NCI-H82 treated with DMSO at 0.1 percent for 48 hours (cell line): ENCODE data around the gene ADCY9.
"Not testable (repeated sequence)": the region's sequence is repeated elsewhere in the genome, so short reads cannot be mapped to it uniquely, and the experiment has no call there.

Experiments used
- DNase-seq: peaks from one replicate; lab custom pipeline; 2025; ENCODE audit not compliant: unreplicated experiment; lab: John Stamatoyannopoulos, UW

The ADCY9 gene

GRCh38 chr16:4071686-4072561 lies 44.3 kb downstream of the ADCY9 start:
- DNase-seq: no peak

- no peak for DNase-seq
These were observed 45.3 kb downstream of the ADCY9 start for GRCh38 chr16:4070936-4071335.

- DNase-seq: no peak
These were observed 48.8 kb downstream of the ADCY9 start for GRCh38 chr16:4067262-4068001.

GRCh38 chr16:4064950-4065352 lies 51.3 kb downstream of the ADCY9 start:
- no peak for DNase-seq

- DNase-seq: no peak
These were observed 53.9 kb downstream of the ADCY9 start for GRCh38 chr16:4062212-4062802.

GRCh38 chr16:4060823-4061222 lies 55.4 kb downstream of the ADCY9 start:
- DNase-seq: no peak

GRCh38 chr16:4060009-4060408 lies 56.2 kb downstream of the ADCY9 start:
- no peak for DNase-seq

GRCh38 chr16:4058386-4058785 lies 57.9 kb downstream of the ADCY9 start:
- no peak for DNase-seq

- DNase-seq: no peak
These were observed 58.8 kb downstream of the ADCY9 start for GRCh38 chr16:4057439-4057877.

- no peak for DNase-seq
These were observed 59.8 kb downstream of the ADCY9 start for GRCh38 chr16:4056161-4057105.

GRCh38 chr16:4055748-4056147 lies 60.5 kb downstream of the ADCY9 start:
- DNase-seq: no peak

- no peak for DNase-seq
These were observed 62.9 kb downstream of the ADCY9 start for GRCh38 chr16:4053301-4053845.

GRCh38 chr16:4052801-4053293 lies 63.4 kb downstream of the ADCY9 start:
- no peak for DNase-seq

- DNase-seq: no peak
These were observed 64.1 kb downstream of the ADCY9 start for GRCh38 chr16:4052096-4052495.

- DNase-seq: no peak
These were observed 64.7 kb downstream of the ADCY9 start for GRCh38 chr16:4051591-4051990.

- no peak for DNase-seq
These were observed 67.2 kb downstream of the ADCY9 start for GRCh38 chr16:4049031-4049430.

- no peak for DNase-seq
These were observed 67.8 kb downstream of the ADCY9 start for GRCh38 chr16:4048481-4048880.

- DNase-seq: no peak
These were observed 70.0 kb downstream of the ADCY9 start for GRCh38 chr16:4046221-4046620.

- not testable (repeated sequence) for DNase-seq
These were observed 70.7 kb downstream of the ADCY9 start for GRCh38 chr16:4045561-4045960.

- no peak for DNase-seq
These were observed 73.7 kb downstream of the ADCY9 start for GRCh38 chr16:4042581-4042980.
